WTC11 (cell line): ENCODE data around the gene CCT8L2.

ENCODE experiments used
- ESRRA ChIP-seq: sonication (generic); formaldehyde crosslinking; IDR thresholded peaks from 2 replicates; pipeline ENCODE4 v1.8.1; 2022; ENCODE audit warnings: mild to moderate bottlenecking, missing genetic modification reagents, borderline replicate concordance
- JUN ChIP-seq: sonication (generic); formaldehyde crosslinking; IDR thresholded peaks from 2 replicates; pipeline ENCODE4 v1.8.0; 2023; ENCODE audit warnings: mild to moderate bottlenecking, missing genetic modification reagents
- TEAD4 ChIP-seq: sonication (generic); formaldehyde crosslinking; IDR thresholded peaks from 2 replicates; pipeline ENCODE4 v1.8.0; 2022; ENCODE audit warnings: mild to moderate bottlenecking, missing genetic modification reagents
- TF ChIP-seq, protein P1 (sequence below): fragments of 200-600 bp; IDR thresholded peaks from 2 replicates; pipeline ENCODE4 v1.8.0; 2022; ENCODE audit warnings: antibody characterized with exemption
- TF ChIP-seq, protein P2 (sequence below): sonication (generic); formaldehyde crosslinking; IDR thresholded peaks from 2 replicates; pipeline ENCODE4 v1.8.1; 2023; ENCODE audit warnings: mild to moderate bottlenecking, missing genetic modification reagents, moderate library complexity
- TF ChIP-seq, protein P3 (sequence below): sonication (generic); formaldehyde crosslinking; conservative IDR thresholded peaks from 2 replicates; pipeline ENCODE4 v1.8.1; 2023; ENCODE audit warnings: mild to moderate bottlenecking, low read depth, missing genetic modification reagents, moderate library complexity
- TF ChIP-seq, protein P4 (sequence below): sonication (generic); formaldehyde crosslinking; IDR thresholded peaks from 2 replicates; pipeline ENCODE4 v1.8.0; 2022; ENCODE audit warnings: mild to moderate bottlenecking, missing genetic modification reagents
- TF ChIP-seq, protein P5 (sequence below): sonication (generic); formaldehyde crosslinking; IDR thresholded peaks from 2 replicates; pipeline ENCODE4 v1.8.0; 2022; ENCODE audit warnings: mild to moderate bottlenecking, missing genetic modification reagents

DNA sequence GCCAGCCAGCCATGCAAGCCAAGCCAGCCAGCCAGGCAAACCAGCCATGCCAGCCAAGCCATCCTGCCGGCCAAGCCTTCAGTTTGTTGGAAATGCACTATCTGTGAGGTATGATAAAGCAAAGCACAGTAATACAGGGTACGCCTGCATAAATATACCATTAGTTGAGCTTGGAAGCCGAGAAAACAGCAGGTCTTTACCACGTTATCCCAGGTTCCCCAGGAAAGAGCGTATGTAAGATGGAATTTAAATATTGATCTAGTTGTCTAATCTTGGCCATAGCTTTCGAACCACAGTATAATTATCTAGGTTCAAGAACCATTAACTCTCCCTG, 24.2 kb downstream of the CCT8L2 start:
- no peak for TF ChIP-seq JUN (CRISPR knock-in tag)
- TF ChIP-seq, protein P1, sequence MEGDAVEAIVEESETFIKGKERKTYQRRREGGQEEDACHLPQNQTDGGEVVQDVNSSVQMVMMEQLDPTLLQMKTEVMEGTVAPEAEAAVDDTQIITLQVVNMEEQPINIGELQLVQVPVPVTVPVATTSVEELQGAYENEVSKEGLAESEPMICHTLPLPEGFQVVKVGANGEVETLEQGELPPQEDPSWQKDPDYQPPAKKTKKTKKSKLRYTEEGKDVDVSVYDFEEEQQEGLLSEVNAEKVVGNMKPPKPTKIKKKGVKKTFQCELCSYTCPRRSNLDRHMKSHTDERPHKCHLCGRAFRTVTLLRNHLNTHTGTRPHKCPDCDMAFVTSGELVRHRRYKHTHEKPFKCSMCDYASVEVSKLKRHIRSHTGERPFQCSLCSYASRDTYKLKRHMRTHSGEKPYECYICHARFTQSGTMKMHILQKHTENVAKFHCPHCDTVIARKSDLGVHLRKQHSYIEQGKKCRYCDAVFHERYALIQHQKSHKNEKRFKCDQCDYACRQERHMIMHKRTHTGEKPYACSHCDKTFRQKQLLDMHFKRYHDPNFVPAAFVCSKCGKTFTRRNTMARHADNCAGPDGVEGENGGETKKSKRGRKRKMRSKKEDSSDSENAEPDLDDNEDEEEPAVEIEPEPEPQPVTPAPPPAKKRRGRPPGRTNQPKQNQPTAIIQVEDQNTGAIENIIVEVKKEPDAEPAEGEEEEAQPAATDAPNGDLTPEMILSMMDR = no peak
- no peak for TF ChIP-seq ESRRA (CRISPR knock-in tag)
- TF ChIP-seq TEAD4 (CRISPR knock-in tag) = no peak
- TF ChIP-seq, protein P2, sequence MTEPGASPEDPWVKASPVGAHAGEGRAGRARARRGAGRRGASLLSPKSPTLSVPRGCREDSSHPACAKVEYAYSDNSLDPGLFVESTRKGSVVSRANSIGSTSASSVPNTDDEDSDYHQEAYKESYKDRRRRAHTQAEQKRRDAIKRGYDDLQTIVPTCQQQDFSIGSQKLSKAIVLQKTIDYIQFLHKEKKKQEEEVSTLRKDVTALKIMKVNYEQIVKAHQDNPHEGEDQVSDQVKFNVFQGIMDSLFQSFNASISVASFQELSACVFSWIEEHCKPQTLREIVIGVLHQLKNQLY (CRISPR knock-in tag) = no peak
- TF ChIP-seq, protein P3, sequence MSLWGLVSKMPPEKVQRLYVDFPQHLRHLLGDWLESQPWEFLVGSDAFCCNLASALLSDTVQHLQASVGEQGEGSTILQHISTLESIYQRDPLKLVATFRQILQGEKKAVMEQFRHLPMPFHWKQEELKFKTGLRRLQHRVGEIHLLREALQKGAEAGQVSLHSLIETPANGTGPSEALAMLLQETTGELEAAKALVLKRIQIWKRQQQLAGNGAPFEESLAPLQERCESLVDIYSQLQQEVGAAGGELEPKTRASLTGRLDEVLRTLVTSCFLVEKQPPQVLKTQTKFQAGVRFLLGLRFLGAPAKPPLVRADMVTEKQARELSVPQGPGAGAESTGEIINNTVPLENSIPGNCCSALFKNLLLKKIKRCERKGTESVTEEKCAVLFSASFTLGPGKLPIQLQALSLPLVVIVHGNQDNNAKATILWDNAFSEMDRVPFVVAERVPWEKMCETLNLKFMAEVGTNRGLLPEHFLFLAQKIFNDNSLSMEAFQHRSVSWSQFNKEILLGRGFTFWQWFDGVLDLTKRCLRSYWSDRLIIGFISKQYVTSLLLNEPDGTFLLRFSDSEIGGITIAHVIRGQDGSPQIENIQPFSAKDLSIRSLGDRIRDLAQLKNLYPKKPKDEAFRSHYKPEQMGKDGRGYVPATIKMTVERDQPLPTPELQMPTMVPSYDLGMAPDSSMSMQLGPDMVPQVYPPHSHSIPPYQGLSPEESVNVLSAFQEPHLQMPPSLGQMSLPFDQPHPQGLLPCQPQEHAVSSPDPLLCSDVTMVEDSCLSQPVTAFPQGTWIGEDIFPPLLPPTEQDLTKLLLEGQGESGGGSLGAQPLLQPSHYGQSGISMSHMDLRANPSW (CRISPR knock-in tag) = no peak
- TF ChIP-seq, protein P4, sequence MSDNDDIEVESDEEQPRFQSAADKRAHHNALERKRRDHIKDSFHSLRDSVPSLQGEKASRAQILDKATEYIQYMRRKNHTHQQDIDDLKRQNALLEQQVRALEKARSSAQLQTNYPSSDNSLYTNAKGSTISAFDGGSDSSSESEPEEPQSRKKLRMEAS (CRISPR knock-in tag) = no peak
- TF ChIP-seq, protein P5, sequence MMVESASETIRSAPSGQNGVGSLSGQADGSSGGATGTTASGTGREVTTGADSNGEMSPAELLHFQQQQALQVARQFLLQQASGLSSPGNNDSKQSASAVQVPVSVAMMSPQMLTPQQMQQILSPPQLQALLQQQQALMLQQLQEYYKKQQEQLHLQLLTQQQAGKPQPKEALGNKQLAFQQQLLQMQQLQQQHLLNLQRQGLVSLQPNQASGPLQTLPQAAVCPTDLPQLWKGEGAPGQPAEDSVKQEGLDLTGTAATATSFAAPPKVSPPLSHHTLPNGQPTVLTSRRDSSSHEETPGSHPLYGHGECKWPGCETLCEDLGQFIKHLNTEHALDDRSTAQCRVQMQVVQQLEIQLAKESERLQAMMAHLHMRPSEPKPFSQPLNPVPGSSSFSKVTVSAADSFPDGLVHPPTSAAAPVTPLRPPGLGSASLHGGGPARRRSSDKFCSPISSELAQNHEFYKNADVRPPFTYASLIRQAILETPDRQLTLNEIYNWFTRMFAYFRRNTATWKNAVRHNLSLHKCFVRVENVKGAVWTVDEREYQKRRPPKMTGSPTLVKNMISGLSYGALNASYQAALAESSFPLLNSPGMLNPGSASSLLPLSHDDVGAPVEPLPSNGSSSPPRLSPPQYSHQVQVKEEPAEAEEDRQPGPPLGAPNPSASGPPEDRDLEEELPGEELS (CRISPR knock-in tag) = no peak
